ENCODE results near the gene PHLDA1. TPM values are rescaled to one million over a fixed set of nuclear protein-coding genes. Genes with fewer than 3 reads are reported as not detected.

PHLDA1 gene
- total and polyA plus RNA-seq, 10 of the 15 experiments (the other 5 are each of a cell fraction or from before 2014, with no cell fraction given): 0.66 to 14.2 (median 1.3) TPM

GRCh38 chr12:76074701-76075336 lies 43.2 kb upstream of the PHLDA1 start:
- FAIRE-seq (peak; percentile 23), DNase-seq (ENCODE audit: low read depth, low spot score) (no peak), ATAC-seq (peak; percentile 44)
- CTCF ChIA-PET: interaction anchor here (0.5 to 1.2 kb wide), 5 partner anchors 9 to 589 kb away, joined by 3 to 4 read pairs (median 3); no protein-coding TSS in a partner anchor
- WGBS (ENCODE audit: insufficient coverage, insufficient replicate concordance, low lambda C conversion rate, missing lambda C conversion rate): 89% methylated on average over 1 of the region's 1 CpG
- intact Hi-C loops (cut with micrococcal nuclease; ENCODE audit: unreplicated experiment) (no loop called here), in situ Hi-C loops (cut with MboI) (loop anchor here (5.0 to 25.0 kb wide), 3 partner anchors 272 to 987 kb away; partner anchors contain the start of genes BBS10, E2F7 and OSBPL8)
- no peaks in the 10 kb centered on the region; the same call in 1 of the 2 replicates for H4K20me1 ChIP-seq (ENCODE audit: control insufficient read depth, insufficient read depth)
- H2AFZ ChIP-seq (ENCODE audit: control insufficient read depth, low read depth, low read length): no peak overlapping the region
- H3K4me2 ChIP-seq (ENCODE audit: control insufficient read depth, insufficient read depth): peak overlapping the region; percentile 2; the same call in 1 of the 2 replicates
- TF ChIP-seq RUNX3 (IDR thresholded peaks at IDR 0.05; ENCODE audit: low read length): peak; percentile 48; the same call in 1 of the 2 replicates
- no peak for TF ChIP-seq ZNF687 (IDR thresholded peaks at IDR 0.05)
- POLR2A ChIA-PET: interaction anchor here (0.6 to 1.1 kb wide), 5 partner anchors 9 to 527 kb away, joined by 3 to 5 read pairs (median 3); no protein-coding TSS in a partner anchor
- BruUV-seq (replicated peaks): no TSS peak
- H3K4me1 ChIP-seq (ENCODE audit: control insufficient read depth, insufficient read depth, low read length): peaks cover 4% of the 10 kb centered on the region; the same call in 1 of the 2 replicates
- peaks cover 98% of the 10 kb centered on the region for H3K79me2 ChIP-seq (ENCODE audit: control insufficient read depth, insufficient read depth, low read length)
- no peak overlapping the region for H3K9ac ChIP-seq (ENCODE audit: control insufficient read depth, insufficient read depth, low read length)
- RAD21 ChIA-PET (ENCODE audit: unreplicated experiment): no interaction called here
- peak overlapping the region; percentile 13; the same call in 1 of the 2 replicates for H3K4me3 ChIP-seq
- H3K27me3 ChIP-seq (replicated peaks in 1 of 2; ENCODE audit: control insufficient read depth in 2 of 2, insufficient read depth in 2 of 2, low read length in 1 of 2): no peaks in the 10 kb centered on the region
- H3K9me3 ChIP-seq (replicated peaks; ENCODE audit: control insufficient read depth, insufficient read depth, low read length): no peaks in the 10 kb centered on the region; the same call in 1 of the 3 replicates
- peaks cover 0 to 6% of the 10 kb centered on the region in 2 experiments; a peak in 3 of 4 replicates for H3K36me3 ChIP-seq (ENCODE audit: control insufficient read depth in 2 of 2, insufficient read depth in 2 of 2, low read length in 1 of 2)
- H3K27ac ChIP-seq (ENCODE audit: control insufficient read depth, insufficient read depth): no peak overlapping the region
- SMC1A ChIA-PET (ENCODE audit: uncharacterized antibody, unreplicated experiment): interaction anchor here (0.6 to 1.5 kb wide), 8 partner anchors 8 to 548 kb away, joined by 3 to 4 read pairs (median 3); no protein-coding TSS in a partner anchor
